Middle frontal gyrus (tissue), 1 donor: Measurements from ENCODE around the gene KCTD8.

ENCODE experiments used
- DNase-seq: peaks from one replicate; pipeline ENCODE4 v3.0.0-alpha.2; 2015; ENCODE audit warnings: low spot score; ENCODE audit errors: extremely low spot score

The KCTD8 gene

GRCh38 chr4:44162538-44163270, 285.9 kb downstream of the KCTD8 start:
- DNase-seq = no peak

GRCh38 chr4:44161756-44162155, 286.9 kb downstream of the KCTD8 start:
- no peak for DNase-seq

- no peak for DNase-seq
Observed at GRCh38 chr4:44160776-44161367, 287.7 kb downstream of the KCTD8 start.

- DNase-seq = no peak
Observed at GRCh38 chr4:44159991-44160390, 288.6 kb downstream of the KCTD8 start.

GRCh38 chr4:44157611-44158277, 290.9 kb downstream of the KCTD8 start:
- DNase-seq = no peak

- DNase-seq = no peak
Observed at GRCh38 chr4:44150091-44150576, 298.5 kb downstream of the KCTD8 start.

GRCh38 chr4:44149282-44149681, 299.3 kb downstream of the KCTD8 start:
- no peak for DNase-seq

GRCh38 chr4:44147571-44148075, 301.0 kb downstream of the KCTD8 start:
- DNase-seq = peak; percentile 8

GRCh38 chr4:44146516-44146915, 302.1 kb downstream of the KCTD8 start:
- no peak for DNase-seq

- DNase-seq = no peak
Observed at GRCh38 chr4:44145868-44146267, 302.7 kb downstream of the KCTD8 start.

- no peak for DNase-seq
Observed at GRCh38 chr4:44132526-44132925, 316.1 kb downstream of the KCTD8 start.
